Activated T-helper 1 cell treated with anti-CD3 and anti-CD28 coated beads, Interleukin-12 subunit alpha, Interleukin-12 subunit beta, Interleukin-2, Interleukin-4 antibody, amounts not matched to agents 30 ng/mL and 10 ng/mL and 1 ng/mL, durations not matched to agents 14 hours and 24 hours and 36 hours (primary cell): ENCODE measurements around the gene RHPN2. TPM values are rescaled to one million over a fixed set of nuclear protein-coding genes. Genes with fewer than 3 reads are reported as not detected.

Experiments used
- DNase-seq: peaks from one replicate; pipeline ENCODE4 v3.0.0; 2021; ENCODE audit warnings: low spot score
- H3K27ac Mint-ChIP-seq: one replicate; pipeline ENCODE4 v1.8.0; 2021; ENCODE audit warnings: mild to moderate bottlenecking, mixed read lengths
- H3K27me3 Mint-ChIP-seq: one replicate; pipeline ENCODE4 v1.8.0; 2022; ENCODE audit warnings: mild to moderate bottlenecking, moderate library complexity, mixed read lengths; ENCODE audit not compliant: insufficient read depth
- H3K36me3 Mint-ChIP-seq: one replicate; pipeline ENCODE4 v1.8.0; 2021; ENCODE audit warnings: low read depth, mixed read lengths
- H3K4me1 Mint-ChIP-seq: one replicate; pipeline ENCODE4 v1.8.0; 2021; ENCODE audit warnings: low read depth, mixed read lengths
- H3K4me3 Mint-ChIP-seq: one replicate; pipeline ENCODE4 v1.8.0; 2021; ENCODE audit warnings: mild to moderate bottlenecking, moderate library complexity, mixed read lengths
- H3K9me3 Mint-ChIP-seq: one replicate; pipeline ENCODE4 v1.8.0; 2021; ENCODE audit warnings: mixed read lengths
- intact Hi-C: fragments of 100-400 bp; cut with micrococcal nuclease; formaldehyde crosslinking; loops from one replicate; pipeline ENCODE4 v1.15.1; 2024
- total RNA-seq: library from RNA; stranded (reverse); gene quantifications from 2 replicates; pipeline ENCODE4 v1.2.3, GENCODE V29; 2022

The RHPN2 gene
- 2.5 and 2.6 TPM in 2 replicates for total RNA-seq

GRCh38 chr19:33064792-33065550 lies at the start of gene RHPN2:
Gene RHPN2, minus strand, starts transcription at chr19:33064888. Its CDS starts 36 bp downstream, at chr19:33064852.
- Mint-ChIP-seq H3K4me1 (no peaks in the 10 kb centered on the region), H3K27me3 (peaks cover 22% of the 10 kb centered on the region), H3K4me3 (peak within 1 kb of the TSS; percentile 65), H3K9me3 (no peaks in the 10 kb centered on the region), H3K27ac (no peak within 1 kb of the TSS), H3K36me3 (no peaks in the 10 kb centered on the region)
- peak; percentile 25 for DNase-seq
- intact Hi-C loops, result loop anchor here (1.0 to 5.0 kb wide), 2 partner anchors 16 to 93 kb away; partner anchors contain the start of genes CEP89, FAAP24 and GPATCH1

- no peak overlapping the region for H3K27ac Mint-ChIP-seq
- H3K9me3 Mint-ChIP-seq, result no peaks in the 10 kb centered on the region
- peaks cover 46% of the 10 kb centered on the region for H3K36me3 Mint-ChIP-seq
- H3K27me3 Mint-ChIP-seq, result no peaks in the 10 kb centered on the region
- intact Hi-C loops, result no loop called here
- H3K4me1 Mint-ChIP-seq, result no peaks in the 10 kb centered on the region
- no peak for DNase-seq
- no peak overlapping the region for H3K4me3 Mint-ChIP-seq
These were observed 49.6 kb upstream of the RHPN2 start for GRCh38 chr19:33114312-33114711.

- no peaks in the 10 kb centered on the region for H3K4me1 Mint-ChIP-seq
- no peaks in the 10 kb centered on the region for H3K27me3 Mint-ChIP-seq
- no peak for DNase-seq
- intact Hi-C loops, result no loop called here
- H3K36me3 Mint-ChIP-seq, result peaks cover 46% of the 10 kb centered on the region
- no peak overlapping the region for H3K4me3 Mint-ChIP-seq
- no peaks in the 10 kb centered on the region for H3K9me3 Mint-ChIP-seq
- H3K27ac Mint-ChIP-seq, result no peak overlapping the region
These were observed 46.9 kb upstream of the RHPN2 start for GRCh38 chr19:33111587-33111986.

- no peak overlapping the region for H3K27ac Mint-ChIP-seq
- no peaks in the 10 kb centered on the region for H3K27me3 Mint-ChIP-seq
- peaks cover 45% of the 10 kb centered on the region for H3K36me3 Mint-ChIP-seq
- intact Hi-C loops, result no loop called here
- DNase-seq, result no peak
- no peaks in the 10 kb centered on the region for H3K4me1 Mint-ChIP-seq
- H3K4me3 Mint-ChIP-seq, result no peak overlapping the region
- no peaks in the 10 kb centered on the region for H3K9me3 Mint-ChIP-seq
These were observed 45.6 kb upstream of the RHPN2 start for GRCh38 chr19:33110137-33110910.

- Mint-ChIP-seq H3K9me3 (no peaks in the 10 kb centered on the region), H3K27ac (no peak overlapping the region), H3K4me1 (no peaks in the 10 kb centered on the region), H3K4me3 (no peak overlapping the region), H3K36me3 (peaks cover 39% of the 10 kb centered on the region), H3K27me3 (no peaks in the 10 kb centered on the region)
- DNase-seq, result no peak
- intact Hi-C loops, result no loop called here
These were observed 43.5 kb upstream of the RHPN2 start for GRCh38 chr19:33108161-33108560.

- Mint-ChIP-seq H3K4me3 (no peak overlapping the region), H3K27me3 (no peaks in the 10 kb centered on the region), H3K4me1 (no peaks in the 10 kb centered on the region), H3K9me3 (no peaks in the 10 kb centered on the region), H3K27ac (no peak overlapping the region), H3K36me3 (peaks cover 27% of the 10 kb centered on the region)
- DNase-seq, result no peak
- intact Hi-C loops, result no loop called here
These were observed 38.2 kb upstream of the RHPN2 start for GRCh38 chr19:33102893-33103292.

GRCh38 chr19:33100894-33101644 lies 36.4 kb upstream of the RHPN2 start:
- Mint-ChIP-seq H3K4me3 (no peak overlapping the region), H3K4me1 (no peaks in the 10 kb centered on the region), H3K36me3 (peaks cover 30% of the 10 kb centered on the region), H3K27me3 (no peaks in the 10 kb centered on the region), H3K9me3 (no peaks in the 10 kb centered on the region), H3K27ac (no peak overlapping the region)
- intact Hi-C loops, result no loop called here
- DNase-seq, result no peak

GRCh38 chr19:33098055-33098534 lies 33.4 kb upstream of the RHPN2 start:
- no peak overlapping the region for H3K27ac Mint-ChIP-seq
- no peaks in the 10 kb centered on the region for H3K9me3 Mint-ChIP-seq
- H3K36me3 Mint-ChIP-seq, result peaks cover 40% of the 10 kb centered on the region
- no peak overlapping the region for H3K4me3 Mint-ChIP-seq
- no peaks in the 10 kb centered on the region for H3K4me1 Mint-ChIP-seq
- DNase-seq, result no peak
- intact Hi-C loops, result no loop called here
- H3K27me3 Mint-ChIP-seq, result no peaks in the 10 kb centered on the region

GRCh38 chr19:33096005-33096404 lies 31.3 kb upstream of the RHPN2 start:
- no peaks in the 10 kb centered on the region for H3K27me3 Mint-ChIP-seq
- no peak overlapping the region for H3K27ac Mint-ChIP-seq
- H3K4me3 Mint-ChIP-seq, result no peak overlapping the region
- no peaks in the 10 kb centered on the region for H3K4me1 Mint-ChIP-seq
- no peaks in the 10 kb centered on the region for H3K9me3 Mint-ChIP-seq
- peaks cover 34% of the 10 kb centered on the region for H3K36me3 Mint-ChIP-seq
- DNase-seq, result no peak
- intact Hi-C loops, result no loop called here

- Mint-ChIP-seq H3K27me3 (no peaks in the 10 kb centered on the region), H3K4me1 (no peaks in the 10 kb centered on the region), H3K9me3 (no peaks in the 10 kb centered on the region), H3K4me3 (no peak overlapping the region), H3K27ac (no peak overlapping the region), H3K36me3 (peaks cover 41% of the 10 kb centered on the region)
- intact Hi-C loops, result no loop called here
- DNase-seq, result no peak
These were observed 29.9 kb upstream of the RHPN2 start for GRCh38 chr19:33094436-33095067.

- Mint-ChIP-seq H3K27me3 (no peaks in the 10 kb centered on the region), H3K36me3 (peaks cover 44% of the 10 kb centered on the region), H3K9me3 (no peaks in the 10 kb centered on the region), H3K4me3 (no peak overlapping the region), H3K4me1 (peaks cover 5% of the 10 kb centered on the region), H3K27ac (no peak overlapping the region)
- no peak for DNase-seq
- intact Hi-C loops, result no loop called here
These were observed 28.9 kb upstream of the RHPN2 start for GRCh38 chr19:33093420-33094210.

GRCh38 chr19:33090179-33090578 lies 25.5 kb upstream of the RHPN2 start:
- no peak overlapping the region for H3K27ac Mint-ChIP-seq

More at GRCh38 chr19:33090179-33090578, 25.5 kb upstream of the RHPN2 start:
- no peak for DNase-seq
- Mint-ChIP-seq H3K27me3 (no peaks in the 10 kb centered on the region), H3K9me3 (no peaks in the 10 kb centered on the region), H3K36me3 (peaks cover 33% of the 10 kb centered on the region), H3K4me3 (no peak overlapping the region), H3K4me1 (peaks cover 5% of the 10 kb centered on the region)
- intact Hi-C loops, result no loop called here
